ENCODE results near the gene PURB. TPM values are rescaled to one million over a fixed set of nuclear protein-coding genes. Genes with fewer than 3 reads are reported as not detected.

The PURB gene
- total and polyA plus RNA-seq, 7 experiments from 2014 or later: 1.7 to 30.5 (median 22.3) TPM

GRCh38 chr7:44852590-44852989 lies 32.7 kb downstream of the PURB start:
- POLR2A ChIA-PET: interaction anchor here (0.9 to 1.3 kb wide), 3 partner anchors 32 to 271 kb away, joined by 3 to 5 read pairs (median 5); partner anchors contain the start of genes TBRG4 and TMED4

GRCh38 chr7:44849885-44850544 lies 35.3 kb downstream of the PURB start:
- no peak overlapping the region for H3K4me3 ChIP-seq (ENCODE audit: low read length)
- no peak for DNase-seq
- Mint-ChIP-seq H3K4me3 (peak overlapping the region; percentile 29 to 99 (median 73)), H3K27me3 (peaks cover 0 to 2% (median 0%) of the 10 kb centered on the region in 5 donors), H3K27ac (peak overlapping the region in 6 of 9 donors; percentile 7 to 99 (median 82)), H3K4me1 (peaks cover 12 to 51% (median 19%) of the 10 kb centered on the region in 7 donors), H3K36me3 (peaks cover 0 to 3% (median 0%) of the 10 kb centered on the region in 5 donors), H3K9me3 (peaks cover 0 to 2% (median 0%) of the 10 kb centered on the region in 11 donors)
- H3K36me3 ChIP-seq (ENCODE audit: control insufficient read depth in 2 of 3, insufficient read depth in 3 of 3, low read length in 3 of 3): no peaks in the 10 kb centered on the region
- intact Hi-C loops (cut with micrococcal nuclease): loop anchor here (2.0 to 5.0 kb wide), 6 partner anchors 127 to 923 kb away; partner anchors contain the start of genes DBNL (in 1 of the 2), MYO1G (in 1 of the 2), NUDCD3 (in 1 of the 2) and UBE2D4 (in 1 of the 2)
- ChIA-PET CTCF (interaction anchor here (0.6 to 2.1 kb wide), 4 partner anchors 9 to 286 kb away, joined by 3 to 8 read pairs (median 4); no protein-coding TSS in a partner anchor), POLR2A (interaction anchor here (0.9 to 5.7 kb wide), 6 partner anchors 8 to 277 kb away, joined by 3 to 60 read pairs (median 14); partner anchors contain the start of genes DDX56, OGDH, PURB and TMED4)
- no peak overlapping the region for H3K27ac ChIP-seq (ENCODE audit: low read depth, low read length)
- ATAC-seq: no peak
- no peaks in the 10 kb centered on the region for H3K27me3 ChIP-seq (ENCODE audit: control insufficient read depth in 2 of 2, insufficient read depth in 2 of 2, low read length in 2 of 2)
- H3K4me1 ChIP-seq (ENCODE audit: control insufficient read depth in 2 of 2, insufficient read depth in 2 of 2, low read length in 2 of 2): peaks cover 0 to 5% of the 10 kb centered on the region in 2 donors
- H3K9me3 ChIP-seq (ENCODE audit: control insufficient read depth in 2 of 3, low read length in 3 of 3): no peaks in the 10 kb centered on the region

More at GRCh38 chr7:44852590-44852989, 32.7 kb downstream of the PURB start:
- H3K4me3 Mint-ChIP-seq: no peak overlapping the region
- ATAC-seq (no peak), DNase-seq (no peak)
- H3K4me1 ChIP-seq (ENCODE audit: control insufficient read depth in 2 of 2, insufficient read depth in 2 of 2, low read length in 2 of 2): peaks cover 0 to 4% of the 10 kb centered on the region in 2 donors
- no peaks in the 10 kb centered on the region for H3K27me3 Mint-ChIP-seq
- H3K9me3 ChIP-seq (ENCODE audit: control insufficient read depth in 2 of 3, low read length in 3 of 3): no peaks in the 10 kb centered on the region
- no peaks in the 10 kb centered on the region for H3K27me3 ChIP-seq (ENCODE audit: control insufficient read depth in 2 of 2, insufficient read depth in 2 of 2, low read length in 2 of 2)
- intact Hi-C loops (cut with micrococcal nuclease): no loop called here
- no peak overlapping the region for H3K27ac ChIP-seq (ENCODE audit: low read depth, low read length)
- no peak overlapping the region for H3K4me3 ChIP-seq (ENCODE audit: low read length)
- H3K9me3 Mint-ChIP-seq: peaks cover 0 to 2% (median 0%) of the 10 kb centered on the region in 11 donors
- H3K36me3 Mint-ChIP-seq: no peaks in the 10 kb centered on the region
- H3K27ac Mint-ChIP-seq: peak overlapping the region in 1 of 9 donors; percentile 14
- H3K36me3 ChIP-seq (ENCODE audit: control insufficient read depth in 2 of 3, insufficient read depth in 3 of 3, low read length in 3 of 3): no peaks in the 10 kb centered on the region
- CTCF ChIA-PET: interaction anchor here (1.5 to 2.1 kb wide), 3 partner anchors 8 to 283 kb away, joined by 4 to 5 read pairs (median 4); no protein-coding TSS in a partner anchor
- peaks cover 0 to 36% (median 8%) of the 10 kb centered on the region in 7 donors for H3K4me1 Mint-ChIP-seq

- Histone ChIP-seq H3K36me3 (ENCODE audit: control insufficient read depth in 2 of 3, insufficient read depth in 3 of 3, low read length in 3 of 3) (no peaks in the 10 kb centered on the region), H3K4me3 (ENCODE audit: low read length) (no peak overlapping the region), H3K9me3 (ENCODE audit: control insufficient read depth in 2 of 3, low read length in 3 of 3) (no peaks in the 10 kb centered on the region), H3K4me1 (ENCODE audit: control insufficient read depth in 2 of 2, insufficient read depth in 2 of 2, low read length in 2 of 2) (peaks cover 0 to 11% of the 10 kb centered on the region in 2 donors), H3K27ac (ENCODE audit: low read depth, low read length) (peak overlapping the region; percentile 90), H3K27me3 (ENCODE audit: control insufficient read depth in 2 of 2, insufficient read depth in 2 of 2, low read length in 2 of 2) (no peaks in the 10 kb centered on the region)
- ATAC-seq (no peak), DNase-seq (no peak)
- Mint-ChIP-seq H3K4me3 (peak overlapping the region; percentile 56 to 99 (median 94)), H3K36me3 (peaks cover 0 to 3% (median 0%) of the 10 kb centered on the region in 5 donors), H3K4me1 (peaks cover 18 to 55% (median 25%) of the 10 kb centered on the region in 7 donors), H3K9me3 (peaks cover 0 to 2% (median 0%) of the 10 kb centered on the region in 11 donors), H3K27me3 (peaks cover 0 to 2% (median 0%) of the 10 kb centered on the region in 5 donors), H3K27ac (peak overlapping the region; percentile 73 to 99 (median 98))
- intact Hi-C loops (cut with micrococcal nuclease): loop anchor here (2.0 to 5.0 kb wide), 6 partner anchors 128 to 923 kb away; partner anchors contain the start of genes DBNL (in 1 of the 2), MYO1G (in 1 of the 2), NUDCD3 (in 1 of the 2) and UBE2D4 (in 1 of the 2)
- POLR2A ChIA-PET: interaction anchor here (0.6 to 5.7 kb wide), 10 partner anchors 8 to 277 kb away, joined by 3 to 60 read pairs (median 12); partner anchors contain the start of genes DDX56, OGDH, PPIA and PURB
- CTCF ChIA-PET: interaction anchor here (0.6 to 1.7 kb wide), 6 partner anchors 10 to 287 kb away, joined by 3 to 8 read pairs (median 3); no protein-coding TSS in a partner anchor
Measured at GRCh38 chr7:44849259-44849884, 36.0 kb downstream of the PURB start.

DNA sequence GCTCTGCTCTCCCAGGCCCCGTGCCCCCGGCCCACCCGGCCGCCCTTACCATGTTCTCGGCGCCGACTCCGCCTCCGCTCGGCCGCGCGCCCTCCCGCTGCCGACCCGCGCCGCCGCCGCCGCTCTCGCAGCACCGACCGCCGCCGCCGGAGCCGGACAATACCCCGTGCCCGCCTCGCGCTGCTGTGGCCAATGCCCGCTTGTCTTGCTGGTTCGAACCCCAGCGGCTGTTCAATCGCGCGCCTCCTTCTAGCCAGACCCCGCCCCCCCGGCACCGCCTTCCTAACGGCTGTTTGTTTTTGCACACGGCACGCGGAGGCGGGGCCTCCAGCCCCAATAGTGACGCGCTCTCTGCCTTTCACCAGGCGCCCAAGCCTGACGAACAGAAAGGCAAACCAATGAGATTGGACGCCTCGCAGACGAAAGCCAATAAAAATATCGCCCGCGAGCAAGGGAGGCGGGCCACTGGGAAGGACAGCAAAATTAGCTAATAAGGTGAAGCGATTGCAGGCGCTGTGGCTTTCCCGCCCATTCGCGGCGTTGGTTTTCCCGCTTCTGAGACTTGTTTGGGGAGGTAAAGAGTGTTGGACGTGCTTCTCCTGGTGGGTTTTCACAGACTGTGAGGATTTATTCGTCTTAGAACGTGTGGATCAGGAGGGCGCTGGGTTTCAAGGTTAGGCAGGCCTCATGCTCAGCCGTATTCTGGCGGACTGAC lies 37.3 kb downstream of the PURB start, which contains the start of gene H2AZ2:
Gene H2AZ2, minus strand, starts transcription at position 168 of the 715 bp plus-strand sequence. Its CDS starts 116 bp downstream, at position 52.
- Histone ChIP-seq H3K4me1 (ENCODE audit: control insufficient read depth in 2 of 2, insufficient read depth in 2 of 2, low read length in 2 of 2) (peaks cover 0 to 11% of the 10 kb centered on the region in 2 donors), H3K9me3 (ENCODE audit: control insufficient read depth in 2 of 3, low read length in 3 of 3) (no peaks in the 10 kb centered on the region), H3K27me3 (ENCODE audit: control insufficient read depth in 2 of 2, insufficient read depth in 2 of 2, low read length in 2 of 2) (no peaks in the 10 kb centered on the region), H3K27ac (ENCODE audit: low read depth, low read length) (peak within 1 kb of the TSS; percentile 96), H3K4me3 (ENCODE audit: low read length) (peak within 1 kb of the TSS; percentile 91), H3K36me3 (ENCODE audit: control insufficient read depth in 2 of 3, insufficient read depth in 3 of 3, low read length in 3 of 3) (no peaks in the 10 kb centered on the region)
- H3K27ac Mint-ChIP-seq: peak within 1 kb of the TSS; percentile 95 to 100 (median 98)
- peaks cover 18 to 54% (median 30%) of the 10 kb centered on the region in 7 donors for H3K4me1 Mint-ChIP-seq
- H3K36me3 Mint-ChIP-seq: peaks cover 0 to 3% (median 0%) of the 10 kb centered on the region in 5 donors
- peaks cover 0 to 2% (median 0%) of the 10 kb centered on the region in 5 donors for H3K27me3 Mint-ChIP-seq
- H3K4me3 Mint-ChIP-seq: peak within 1 kb of the TSS; percentile 89 to 99 (median 96)
- intact Hi-C loops (cut with micrococcal nuclease): loop anchor here (1.0 to 5.0 kb wide), 30 partner anchors 9 to 921 kb away; partner anchors contain the start of genes MYO1G (in 2 of the 2), NUDCD3 (in 2 of the 2), OGDH (in 2 of the 2) and PURB (in 2 of the 2)
- DNase-seq: peak; percentile 98 to 100 (median 99)
- POLR2A ChIA-PET: interaction anchor here (0.6 to 5.7 kb wide), 23 partner anchors 9 to 733 kb away, joined by 3 to 60 read pairs (median 8); partner anchors contain the start of genes DDX56, NUDCD3, OGDH and PPIA
- CTCF ChIA-PET: interaction anchor here (0.7 to 2.2 kb wide), 8 partner anchors 9 to 288 kb away, joined by 3 to 8 read pairs (median 4); no protein-coding TSS in a partner anchor
- ATAC-seq: peak; percentile 89
- H3K9me3 Mint-ChIP-seq: peaks cover 0 to 2% (median 0%) of the 10 kb centered on the region in 11 donors

GRCh38 chr7:44847509-44847919 lies 37.8 kb downstream of the PURB start:
- ATAC-seq (peak; percentile 68), DNase-seq (peak in 8 of 9 donors; percentile 84 to 94 (median 91))
- H3K27me3 Mint-ChIP-seq: peaks cover 0 to 2% (median 0%) of the 10 kb centered on the region in 5 donors
- H3K4me3 Mint-ChIP-seq: peak overlapping the region; percentile 89 to 99 (median 94)
- H3K4me1 Mint-ChIP-seq: peaks cover 21 to 58% (median 33%) of the 10 kb centered on the region in 7 donors
- H3K36me3 Mint-ChIP-seq: peaks cover 0 to 7% (median 1%) of the 10 kb centered on the region in 5 donors
- peak overlapping the region; percentile 95 to 100 (median 98) for H3K27ac Mint-ChIP-seq
- H3K9me3 ChIP-seq (ENCODE audit: control insufficient read depth in 2 of 3, low read length in 3 of 3): no peaks in the 10 kb centered on the region
- ChIA-PET POLR2A (interaction anchor here (0.5 to 5.7 kb wide), 24 partner anchors 10 to 732 kb away, joined by 3 to 60 read pairs (median 7); partner anchors contain the start of genes DDX56, NUDCD3, OGDH and PPIA), CTCF (interaction anchor here (1.0 to 2.2 kb wide), 5 partner anchors 10 to 282 kb away, joined by 3 to 8 read pairs (median 4); no protein-coding TSS in a partner anchor)
- H3K9me3 Mint-ChIP-seq: peaks cover 0 to 2% (median 0%) of the 10 kb centered on the region in 11 donors
- no peaks in the 10 kb centered on the region for H3K36me3 ChIP-seq (ENCODE audit: control insufficient read depth in 2 of 3, insufficient read depth in 3 of 3, low read length in 3 of 3)
- H3K27ac ChIP-seq (ENCODE audit: low read depth, low read length): peak overlapping the region; percentile 96
- H3K27me3 ChIP-seq (ENCODE audit: control insufficient read depth in 2 of 2, insufficient read depth in 2 of 2, low read length in 2 of 2): no peaks in the 10 kb centered on the region
- peaks cover 0 to 11% of the 10 kb centered on the region in 2 donors for H3K4me1 ChIP-seq (ENCODE audit: control insufficient read depth in 2 of 2, insufficient read depth in 2 of 2, low read length in 2 of 2)
- peak overlapping the region; percentile 91 for H3K4me3 ChIP-seq (ENCODE audit: low read length)
- intact Hi-C loops (cut with micrococcal nuclease): loop anchor here (1.0 to 5.0 kb wide), 15 partner anchors 96 to 805 kb away; partner anchors contain the start of genes NUDCD3 (in 2 of the 2), DBNL (in 1 of the 2), MYO1G (in 1 of the 2) and POLM (in 1 of the 2)
